Measurements from ENCODE around the gene SPATA2L. TPM values are rescaled to one million over a fixed set of nuclear protein-coding genes. Genes with fewer than 3 reads are reported as not detected.
A peak's percentile ranks its signal among the peaks of the same experiment; 100 is the strongest.

SPATA2L gene
- total RNA-seq (2014; rRNA removed), result 13.7 and 17.9 TPM in 2 replicates
- polyA plus RNA-seq (2012), result 7.5 TPM

DNA sequence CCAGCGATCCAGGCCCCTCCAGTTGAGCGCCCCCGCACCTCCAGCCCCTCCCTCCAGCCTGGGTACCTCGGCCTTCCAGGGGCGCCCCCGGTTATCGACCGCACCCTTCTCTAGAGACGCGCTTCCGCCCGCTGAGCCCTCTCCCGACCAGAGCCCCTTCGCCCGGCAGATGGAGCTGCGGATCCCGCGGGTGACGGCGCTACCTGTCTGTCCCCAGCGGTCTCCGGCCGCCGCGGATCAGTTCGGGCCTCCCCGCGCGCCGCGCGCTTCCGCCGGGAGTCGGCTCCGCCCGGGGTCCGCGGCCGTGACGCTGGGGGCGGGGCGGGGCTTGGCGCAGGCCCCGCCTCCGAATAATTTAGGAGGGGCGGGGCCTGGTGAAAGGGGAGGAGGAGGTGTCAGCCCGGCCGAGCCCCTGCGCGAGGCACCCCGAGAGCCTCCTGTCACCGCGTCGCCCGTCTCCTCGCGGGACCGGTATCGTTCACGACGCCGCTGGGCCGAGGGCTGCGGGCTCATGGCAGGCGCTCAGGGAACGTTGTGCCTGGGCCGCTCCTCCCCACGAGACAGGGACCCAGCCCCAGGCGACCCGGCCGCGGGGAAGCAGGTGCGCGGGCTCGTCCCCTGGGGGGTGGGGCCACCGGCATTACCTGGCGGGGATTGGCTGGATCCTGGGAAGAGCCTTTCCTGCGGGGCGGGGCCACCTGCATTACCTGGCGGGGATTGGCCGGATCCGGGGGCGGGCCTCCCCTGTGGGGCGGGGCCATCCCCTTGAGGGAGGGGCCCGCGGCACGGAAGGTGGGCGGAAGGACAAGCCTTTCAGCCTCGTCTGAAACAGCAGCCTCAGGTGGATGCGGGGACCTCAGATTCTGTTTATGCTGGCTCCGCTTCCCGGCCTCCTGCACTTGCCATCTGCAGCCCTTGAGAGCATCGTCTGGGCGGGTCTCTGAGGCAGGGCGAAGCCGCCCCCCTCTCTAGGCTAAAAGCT, at the start of gene SPATA2L:
Gene SPATA2L, minus strand, starts transcription at position 281 of the 982 bp plus-strand sequence. CDS start 473 bp downstream, outside the sequence.
- DNase-seq (ENCODE audit: low read depth), result peak; percentile 55

GRCh38 chr16:89749637-89750036, 48.1 kb upstream of the SPATA2L start:
- no peak for DNase-seq (ENCODE audit: low read depth)

- no peak for DNase-seq (ENCODE audit: low read depth)
Observed at GRCh38 chr16:89748921-89749320, 47.4 kb upstream of the SPATA2L start.

DNA sequence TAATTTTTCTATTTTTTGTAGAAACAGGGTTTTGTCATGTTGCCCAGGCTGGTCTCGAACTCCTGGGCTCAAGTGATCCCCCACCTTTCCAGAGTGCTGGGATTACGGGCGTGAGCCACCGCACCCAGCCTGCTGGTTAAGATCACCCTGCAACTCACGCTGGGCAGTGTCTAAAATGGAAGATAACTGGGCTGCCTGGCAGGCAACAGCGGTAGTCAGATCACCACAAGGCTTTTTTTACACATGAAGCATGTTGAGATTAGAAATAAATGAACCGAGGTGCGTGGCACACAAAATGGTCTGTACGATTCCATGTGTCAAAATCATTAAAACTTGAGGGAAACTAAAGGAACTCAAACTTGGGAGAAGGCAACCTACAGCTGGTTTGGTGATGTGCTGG, 46.6 kb upstream of the SPATA2L start:
- DNase-seq (ENCODE audit: low read depth), result no peak

- DNase-seq (ENCODE audit: low read depth), result no peak
Observed at GRCh38 chr16:89746043-89746442, 44.5 kb upstream of the SPATA2L start.

DNA sequence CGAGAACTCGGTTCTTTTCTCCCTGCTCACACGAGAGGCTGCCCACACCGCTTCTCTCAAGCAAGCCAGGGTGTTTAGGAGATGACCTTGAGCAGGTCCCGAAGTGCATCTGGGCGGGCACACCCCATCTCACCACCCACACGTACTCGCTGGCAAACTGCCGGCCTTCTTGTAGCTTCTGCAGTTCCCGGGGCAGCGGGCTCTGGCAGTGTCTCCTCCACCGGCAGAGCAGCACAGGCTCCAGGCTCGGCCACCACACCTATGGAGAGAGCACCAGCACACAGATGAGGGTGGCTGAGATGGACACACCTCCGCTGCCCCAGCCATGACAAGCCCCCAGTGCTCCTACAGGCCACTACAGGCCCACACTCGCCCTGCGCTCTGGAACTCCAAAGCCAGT, 43.3 kb upstream of the SPATA2L start:
- no peak for DNase-seq (ENCODE audit: low read depth)

- DNase-seq (ENCODE audit: low read depth), result no peak
Observed at GRCh38 chr16:89742948-89743347, 41.4 kb upstream of the SPATA2L start.

DNA sequence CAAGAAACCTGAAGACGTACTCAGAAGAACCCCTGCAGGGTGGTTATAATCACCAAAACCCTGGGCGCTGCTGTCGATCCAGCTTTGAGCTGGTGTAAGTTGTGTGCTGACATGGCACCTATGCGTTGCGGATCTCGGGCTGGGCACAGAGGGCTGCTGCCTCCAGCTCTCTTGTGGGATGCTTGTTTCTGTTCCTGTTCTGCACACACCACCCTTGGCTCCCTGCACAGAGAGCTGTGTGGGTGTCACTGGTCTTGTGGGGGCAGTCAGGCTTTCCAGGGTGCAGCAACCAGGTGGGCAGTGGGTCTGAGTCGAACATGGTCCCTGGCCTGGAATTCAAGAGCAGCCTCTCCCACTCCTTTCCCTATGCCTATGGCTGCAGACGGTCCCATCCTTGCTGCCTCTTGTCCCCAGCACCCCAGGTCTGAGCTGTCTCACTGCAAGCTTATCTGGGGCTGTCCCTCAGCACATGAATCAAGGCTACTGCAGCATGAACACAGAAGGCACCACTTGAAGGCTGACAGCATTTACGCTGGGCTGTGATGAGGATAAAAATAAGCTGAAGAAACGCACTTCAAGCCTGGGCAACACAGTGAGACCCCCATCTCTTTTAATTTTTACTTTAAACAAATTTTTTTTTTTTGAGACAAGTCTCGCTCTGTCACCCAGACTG, 40.0 kb upstream of the SPATA2L start:
- DNase-seq (ENCODE audit: low read depth), result no peak

- DNase-seq (ENCODE audit: low read depth), result no peak
Observed at GRCh38 chr16:89739383-89739782, 37.9 kb upstream of the SPATA2L start.

- DNase-seq (ENCODE audit: low read depth), result no peak
Observed at GRCh38 chr16:89738538-89739317, 37.2 kb upstream of the SPATA2L start.

GRCh38 chr16:89738072-89738377, 36.5 kb upstream of the SPATA2L start:
- DNase-seq (ENCODE audit: low read depth), result no peak

DNA sequence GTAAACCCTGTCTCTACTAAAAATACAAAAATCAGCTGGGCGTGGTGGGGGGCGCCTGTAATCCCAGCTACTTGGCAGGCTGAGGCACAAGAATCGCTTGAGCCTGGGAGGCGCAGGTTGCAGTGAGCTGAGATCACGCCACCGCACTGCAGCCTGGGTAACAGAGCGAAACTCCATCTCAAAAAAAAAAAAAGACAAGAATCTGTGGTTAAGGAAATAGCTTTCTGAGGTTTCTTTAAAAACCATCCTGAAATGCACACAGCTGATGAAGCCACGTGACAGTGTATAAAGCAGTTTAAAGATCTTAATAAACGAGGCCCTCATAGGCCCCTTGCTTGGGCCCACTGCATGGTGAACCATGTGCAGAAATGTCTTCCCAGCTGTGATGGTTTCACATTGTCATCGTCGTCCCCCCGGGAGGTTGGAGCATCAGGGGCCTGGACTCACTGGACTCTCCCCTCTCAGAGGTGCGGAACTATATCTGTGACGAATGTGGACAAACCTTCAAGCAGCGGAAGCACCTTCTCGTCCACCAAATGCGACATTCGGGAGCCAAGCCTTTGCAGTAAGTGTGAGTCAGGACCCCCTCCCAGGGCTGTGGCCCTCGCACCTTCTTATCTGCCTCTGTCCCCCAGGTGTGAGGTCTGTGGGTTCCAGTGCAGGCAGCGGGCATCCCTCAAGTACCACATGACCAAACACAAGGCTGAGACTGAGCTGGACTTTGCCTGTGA, 36.0 kb upstream of the SPATA2L start:
- no peak for DNase-seq (ENCODE audit: low read depth)

GRCh38 chr16:89736554-89736953, 35.0 kb upstream of the SPATA2L start:
- DNase-seq (ENCODE audit: low read depth), result no peak

GRCh38 chr16:89733792-89734191, 32.3 kb upstream of the SPATA2L start:
- DNase-seq (ENCODE audit: low read depth), result no peak

DNA sequence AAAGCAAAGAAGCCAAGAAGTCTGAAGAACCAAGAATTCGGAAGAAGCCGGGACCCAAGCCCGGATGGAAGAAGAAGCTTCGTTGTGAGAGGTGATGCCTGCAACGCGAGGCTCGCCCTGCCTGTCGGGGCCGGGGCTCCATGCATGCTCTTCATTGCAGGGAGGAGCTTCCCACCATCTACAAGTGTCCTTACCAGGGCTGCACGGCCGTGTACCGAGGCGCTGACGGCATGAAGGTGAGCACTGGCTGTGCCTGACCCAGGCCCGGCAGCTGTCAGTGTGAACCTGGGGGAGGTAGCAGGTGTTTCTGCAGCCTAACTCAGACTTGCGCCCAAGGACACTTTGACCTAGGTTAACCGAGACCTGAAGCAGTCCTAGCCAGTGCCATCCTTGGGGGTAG, 31.8 kb upstream of the SPATA2L start:
- DNase-seq (ENCODE audit: low read depth), result no peak

- no peak for DNase-seq (ENCODE audit: low read depth)
Observed at GRCh38 chr16:89732918-89733242, 31.4 kb upstream of the SPATA2L start.

GRCh38 chr16:89732142-89732917, 30.8 kb upstream of the SPATA2L start:
- DNase-seq (ENCODE audit: low read depth), result no peak

DNA sequence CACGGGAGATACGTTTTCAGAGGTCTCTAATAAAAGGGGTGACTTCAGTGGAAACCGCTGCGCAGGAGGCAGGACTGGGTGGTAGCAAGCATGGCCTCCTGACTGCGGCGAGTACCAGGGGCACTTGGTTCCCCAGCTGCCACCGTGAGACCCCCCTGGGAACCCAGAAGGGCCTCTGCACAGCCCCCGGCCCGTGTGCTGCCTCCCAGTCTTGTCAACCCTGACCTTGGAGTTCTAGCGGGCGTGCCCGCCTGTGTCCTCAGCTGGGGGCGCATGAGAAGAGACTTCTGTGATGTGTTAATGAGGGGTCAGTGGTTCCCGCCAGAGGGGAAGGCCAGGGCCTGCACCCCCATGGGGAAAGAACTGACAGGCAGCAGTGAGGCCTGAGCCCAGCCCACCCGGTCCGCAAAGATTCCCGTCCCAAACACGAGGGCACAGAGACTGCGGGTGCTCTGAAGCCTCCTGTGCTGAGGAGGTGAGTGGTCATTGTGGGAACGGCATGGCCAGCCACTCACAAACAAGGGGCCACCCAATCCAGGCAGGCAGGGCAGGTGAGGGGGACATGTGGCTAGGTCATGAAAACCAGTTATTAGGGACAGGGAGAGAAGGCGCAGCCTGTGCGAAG, 29.2 kb upstream of the SPATA2L start:
- no peak for DNase-seq (ENCODE audit: low read depth)

GRCh38 chr16:89729863-89730593, 28.5 kb upstream of the SPATA2L start:
- DNase-seq (ENCODE audit: low read depth), result no peak

DNA sequence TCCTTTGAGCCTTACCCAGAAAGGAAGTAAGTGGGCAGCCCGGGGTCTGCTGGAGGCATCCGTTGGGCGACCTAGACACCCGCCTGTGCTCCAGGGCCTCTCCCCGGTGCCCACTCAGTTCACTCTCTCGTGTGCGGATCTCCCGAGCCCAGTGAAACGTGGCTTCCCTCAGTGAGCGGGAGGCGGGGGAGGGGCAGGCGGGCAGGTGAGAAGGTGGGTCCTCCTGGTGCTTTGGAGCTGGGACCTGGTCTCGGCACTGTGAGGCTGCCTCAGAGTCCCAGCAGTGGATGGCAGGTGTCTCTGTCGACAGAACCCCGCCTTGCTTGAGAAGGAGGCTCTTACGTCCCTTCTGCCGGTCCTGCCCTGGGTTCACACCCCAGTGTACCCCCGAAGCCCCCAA, 27.8 kb upstream of the SPATA2L start:
- no peak for DNase-seq (ENCODE audit: low read depth)
